NCI-H1092 treated with DMSO at 0.1 percent for 48 hours (cell line): Measurements from ENCODE around the gene CAVIN3.
"Not testable (repeated sequence)": the region's sequence is repeated elsewhere in the genome, so short reads cannot be mapped to it uniquely, and the experiment has no call there.

Source experiments
- DNase-seq: peaks from one replicate; lab custom pipeline; 2025; lab: John Stamatoyannopoulos, UW

CAVIN3 gene

DNA sequence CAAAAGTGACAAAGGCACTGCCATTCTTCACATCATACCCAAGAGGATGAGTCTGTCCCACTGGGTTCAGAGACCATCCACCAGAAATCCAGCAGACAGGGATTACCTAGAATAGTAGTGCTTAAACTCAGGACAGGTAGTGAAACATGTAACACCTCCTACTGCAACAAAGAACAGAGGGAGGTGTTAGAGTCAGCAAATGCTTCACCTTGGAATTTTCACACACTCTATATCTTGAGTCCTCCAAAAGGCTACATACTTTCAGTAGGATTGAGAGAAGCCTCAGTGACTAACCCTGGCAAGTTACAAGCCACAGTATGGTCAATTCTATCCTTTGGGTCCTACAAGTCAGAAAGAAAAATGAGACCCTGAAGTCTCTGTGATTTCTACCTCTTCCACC is 6.0 kb upstream of the CAVIN3 start:
- DNase-seq, result no peak

DNA sequence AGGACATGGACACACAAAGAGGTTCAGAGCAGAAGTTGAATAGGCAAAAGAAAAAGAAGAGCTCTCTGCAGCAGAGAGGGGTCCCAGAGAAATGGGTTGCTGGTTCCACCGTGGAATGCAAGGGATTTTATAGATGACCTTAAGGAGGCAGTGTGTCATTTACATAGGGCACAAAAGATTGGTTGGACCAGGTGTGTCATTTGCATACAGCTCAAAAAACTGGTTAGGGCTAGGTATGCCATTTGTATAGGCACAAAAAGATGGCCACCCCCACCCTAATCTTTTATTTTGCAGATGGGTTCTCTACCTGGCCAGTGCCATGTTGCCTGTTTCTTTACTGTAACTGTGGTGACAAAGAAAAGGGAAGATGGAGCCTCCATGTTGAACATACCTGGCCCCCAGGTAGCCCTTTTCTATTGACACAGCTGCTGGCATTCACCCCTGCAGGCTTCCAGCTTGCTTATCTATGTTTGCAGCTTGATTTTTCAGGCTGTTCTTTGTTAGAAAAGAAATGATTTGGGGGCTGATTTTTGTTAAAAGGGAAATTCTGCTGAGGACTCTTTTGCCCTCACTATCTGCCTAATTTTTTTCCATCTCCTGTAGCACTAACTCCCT is 3.1 kb upstream of the CAVIN3 start:
- no peak for DNase-seq

DNA sequence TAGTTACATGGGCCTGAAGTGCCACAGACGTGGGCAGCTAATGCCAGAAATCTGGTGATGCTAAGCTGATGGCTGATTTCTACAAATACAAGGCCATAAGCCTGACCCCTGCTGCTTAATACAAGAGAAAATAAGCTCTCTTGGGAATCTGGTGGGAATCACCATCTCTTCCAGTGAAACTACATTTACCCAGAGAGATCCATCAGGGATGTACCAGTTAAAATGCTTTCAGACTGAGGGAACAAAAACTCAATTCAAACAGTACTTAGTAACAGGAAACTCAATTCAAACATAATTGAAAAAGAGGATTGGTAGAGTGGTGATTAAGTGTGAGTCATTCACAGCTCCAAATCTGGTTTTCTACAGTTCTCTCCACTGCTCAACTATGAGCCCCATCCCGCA is 1.7 kb upstream of the CAVIN3 start:
- DNase-seq, result no peak

DNA sequence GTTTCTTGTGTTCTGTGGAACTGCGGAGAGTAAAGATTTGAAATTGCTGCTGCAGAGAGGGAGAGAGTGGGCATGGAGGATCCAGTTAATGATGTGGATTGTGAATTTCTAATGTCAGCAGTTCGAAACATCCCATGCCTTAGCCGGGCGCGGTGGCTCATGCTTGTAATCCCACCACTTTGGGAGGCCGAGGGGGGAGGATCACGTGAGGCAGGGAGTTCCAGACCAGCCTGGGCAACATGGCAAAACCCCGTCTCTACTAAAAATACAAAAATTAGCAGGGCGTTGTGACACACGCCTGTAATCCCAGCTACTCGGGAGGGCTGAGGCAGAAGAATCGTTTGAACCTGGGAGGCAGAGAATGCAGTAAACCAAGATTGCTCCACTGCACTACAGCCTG is 1.1 kb upstream of the CAVIN3 start:
- no peak for DNase-seq

DNA sequence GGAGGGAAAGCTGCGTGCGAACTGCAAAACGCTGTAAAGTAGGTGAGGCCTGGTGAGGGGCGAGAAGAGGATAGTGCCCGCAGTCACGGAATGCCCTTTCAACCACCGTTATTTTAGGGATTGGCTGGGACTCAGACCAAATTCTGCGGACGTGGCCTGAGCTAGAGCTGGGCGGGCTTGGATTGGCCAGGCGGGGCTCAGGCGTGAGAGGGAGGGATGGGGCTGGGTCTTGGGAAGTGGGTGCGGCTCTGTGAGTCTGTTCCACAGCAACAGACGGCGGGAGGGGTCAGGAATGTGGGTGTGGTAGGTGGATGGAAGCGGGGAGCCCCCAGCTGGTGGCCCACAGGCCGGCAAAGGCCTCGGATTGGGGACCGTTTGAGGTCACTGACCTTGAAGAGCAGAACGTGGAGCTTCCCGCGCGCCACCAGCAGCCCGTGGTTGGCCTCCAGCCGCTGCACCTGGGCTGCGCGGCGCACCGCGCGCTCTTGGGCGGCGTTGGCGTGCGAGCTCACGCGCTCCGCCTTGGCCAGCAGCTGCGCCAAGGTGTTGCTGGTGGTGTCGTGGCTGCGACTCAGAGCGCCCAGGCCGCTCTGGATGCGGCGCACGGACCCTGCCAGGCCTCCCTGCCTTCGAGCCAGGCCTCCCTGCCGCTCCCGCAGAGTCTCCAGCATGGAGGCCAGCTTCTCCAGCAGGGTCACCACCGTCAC is 444 bp downstream of the CAVIN3 start:
- DNase-seq, result no peak

- no peak for DNase-seq
These were observed 1.1 kb downstream of the CAVIN3 start for GRCh38 chr11:6319001-6319703.

DNA sequence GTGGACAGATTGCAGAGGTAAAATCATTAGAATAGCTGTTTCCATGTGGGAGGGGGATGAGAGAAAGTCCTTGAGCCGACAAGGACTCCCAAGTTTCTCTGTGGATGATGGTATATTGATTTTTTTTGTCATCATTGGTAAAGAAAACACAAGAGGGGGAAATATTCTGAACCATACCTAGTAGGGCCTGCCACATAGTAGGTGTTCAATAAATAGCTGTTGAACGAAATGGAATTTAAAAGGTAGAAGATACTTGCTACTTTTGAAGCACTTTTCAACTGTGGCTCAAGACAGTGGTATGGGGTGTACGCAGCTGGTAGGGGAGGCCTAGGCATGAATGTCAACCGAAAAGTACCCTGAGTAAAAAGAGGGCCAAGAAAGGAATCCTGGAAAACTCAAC is 2.1 kb downstream of the CAVIN3 start:
- no peak for DNase-seq

DNA sequence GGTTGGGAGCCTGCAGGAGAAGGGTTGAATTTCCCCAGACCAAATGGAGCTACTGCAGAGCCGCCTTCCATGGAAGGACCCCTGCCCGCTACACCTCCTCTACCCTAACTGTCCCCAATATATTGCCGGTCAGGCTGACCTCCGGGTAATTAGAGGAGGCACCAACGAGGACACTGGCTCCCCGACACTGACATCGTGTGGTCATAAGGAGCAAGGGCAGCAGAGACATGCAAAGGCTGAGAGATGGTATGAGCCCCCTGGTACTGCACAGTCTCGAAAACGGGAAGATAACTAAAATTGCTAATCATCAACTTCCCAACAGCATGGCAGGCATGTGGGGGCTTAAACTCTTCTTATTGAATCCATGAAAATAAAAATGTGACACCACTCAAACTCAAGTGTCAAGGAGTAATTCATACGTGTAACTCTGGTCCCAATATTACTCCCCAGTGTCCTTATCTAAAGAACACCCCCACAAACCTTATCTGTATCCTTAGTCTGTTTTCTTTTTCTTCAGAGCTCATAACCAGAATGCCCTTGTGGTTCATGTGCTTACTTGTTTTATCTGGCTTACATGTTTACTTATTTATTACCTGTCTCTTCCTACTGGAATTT is 4.4 kb downstream of the CAVIN3 start:
- DNase-seq, result peak; percentile 50

- DNase-seq, result no peak
These were observed 8.2 kb downstream of the CAVIN3 start for GRCh38 chr11:6312106-6312505.

- no peak for DNase-seq
These were observed 12.4 kb downstream of the CAVIN3 start for GRCh38 chr11:6307876-6308275.

DNA sequence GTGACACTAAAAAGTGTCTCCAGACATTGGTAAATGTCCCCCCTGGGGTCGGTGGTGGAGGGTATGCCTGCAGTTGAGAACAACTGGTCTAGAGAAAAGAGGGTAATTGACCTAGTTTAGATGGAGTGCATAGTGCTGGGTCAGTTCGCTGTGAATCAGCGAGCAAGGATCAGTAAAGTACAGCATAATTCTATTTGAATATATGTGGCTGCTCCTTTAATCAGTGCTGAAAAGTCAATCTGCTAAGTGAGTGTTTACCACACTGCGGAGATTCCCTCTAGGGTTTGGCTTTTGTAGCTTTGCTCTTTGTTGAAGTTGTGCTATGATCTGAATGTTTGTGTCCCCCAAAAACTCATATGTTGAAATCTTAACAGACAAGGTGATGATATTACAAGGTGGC is 15.0 kb downstream of the CAVIN3 start:
- no peak for DNase-seq

DNA sequence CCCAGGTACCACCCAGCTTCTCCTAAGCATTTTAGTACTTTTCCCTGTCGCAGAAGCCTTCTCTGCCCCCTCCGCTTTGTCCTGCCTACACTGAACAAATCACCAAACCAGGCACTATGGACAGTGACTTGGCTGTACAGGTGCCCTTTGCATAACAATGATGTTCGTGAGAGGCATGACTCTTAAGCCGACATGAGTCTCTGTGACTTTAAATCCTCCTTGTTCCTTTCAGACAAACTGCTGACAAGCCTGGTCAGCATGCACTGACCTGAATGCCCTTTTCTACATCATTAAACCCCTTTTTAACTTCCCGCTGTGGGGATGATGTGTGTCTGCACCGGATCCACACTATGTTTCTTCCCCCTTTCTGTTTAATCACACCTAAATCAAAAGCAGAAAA is 16.6 kb downstream of the CAVIN3 start:
- DNase-seq, result no peak

DNA sequence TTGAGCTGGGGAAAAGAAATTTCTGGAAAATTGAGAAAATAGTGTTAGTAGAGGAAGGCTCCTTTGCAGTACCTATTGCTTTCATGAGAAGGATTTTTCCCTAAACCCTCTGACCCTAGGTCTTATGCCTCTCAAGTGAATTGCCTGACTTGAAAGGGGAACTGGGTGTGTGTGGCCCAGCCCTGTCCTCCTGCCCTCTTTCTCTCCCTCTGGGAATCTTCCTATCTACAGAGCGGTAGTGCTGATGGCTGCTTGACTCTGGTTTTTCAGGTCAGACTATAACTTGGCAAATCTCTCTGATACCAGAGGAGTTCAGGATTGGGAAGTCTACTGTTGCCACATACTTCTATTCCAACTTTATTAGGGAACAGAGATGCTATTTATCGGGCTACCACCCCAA is 19.2 kb downstream of the CAVIN3 start:
- DNase-seq, result no peak

DNA sequence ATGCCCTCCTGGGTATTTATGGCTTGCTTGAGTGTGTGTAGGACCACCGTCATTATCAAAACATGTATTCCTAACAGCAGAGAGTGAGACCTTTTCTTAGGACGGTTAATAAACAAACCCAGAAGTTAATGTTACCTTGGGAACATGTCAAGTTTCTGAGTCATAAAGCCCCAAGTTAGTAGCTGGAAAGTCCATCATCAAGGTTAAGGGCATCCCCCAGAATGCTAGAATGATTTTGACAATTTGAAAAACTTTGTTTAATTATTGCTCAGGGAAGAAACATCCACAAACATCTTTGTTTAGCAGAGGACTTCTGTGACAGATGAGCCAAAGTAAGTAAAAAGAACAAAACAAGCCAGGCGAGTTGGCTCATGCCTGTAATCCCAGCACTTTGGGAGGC is 20.0 kb downstream of the CAVIN3 start:
- no peak for DNase-seq

DNA sequence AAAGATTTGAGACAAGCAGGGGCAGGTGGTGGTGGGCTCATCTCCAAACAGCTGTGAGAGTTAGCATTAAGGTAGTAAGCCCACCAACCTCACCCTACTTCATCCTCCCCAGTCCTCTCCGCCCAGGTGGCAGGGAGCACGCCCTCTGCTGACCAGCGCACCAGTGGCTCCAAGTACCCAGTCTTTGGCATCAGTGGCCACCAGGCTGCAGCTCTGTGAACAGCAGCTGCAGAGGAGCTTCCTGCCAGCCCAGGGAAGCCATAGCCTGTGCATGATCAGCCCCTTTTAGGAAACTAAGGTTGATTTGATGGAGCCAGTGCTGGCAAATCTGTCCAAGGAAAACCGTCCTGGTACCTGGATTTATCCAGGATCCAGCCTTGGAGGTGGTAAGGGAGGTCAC is 21.7 kb downstream of the CAVIN3 start:
- peak; percentile 7 for DNase-seq

DNA sequence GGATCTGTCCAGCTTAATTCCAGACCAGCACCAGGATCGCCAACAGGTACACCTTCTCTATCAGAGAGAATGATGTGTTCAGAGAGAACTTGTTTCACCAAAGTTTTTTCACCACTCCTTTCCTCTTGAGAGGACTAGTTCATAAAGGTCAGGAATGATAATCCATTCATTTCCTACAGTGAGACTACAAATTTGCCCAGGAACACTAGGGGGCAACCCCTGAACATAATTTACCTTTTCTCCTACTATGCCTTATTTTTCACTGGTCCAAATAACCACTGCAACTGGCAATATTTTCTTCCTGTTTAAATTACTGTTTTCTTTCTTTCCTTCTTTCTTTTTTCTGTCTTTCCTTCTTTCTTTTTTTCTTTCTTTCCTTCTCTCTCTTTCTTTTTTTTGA is 22.5 kb downstream of the CAVIN3 start:
- no peak for DNase-seq

DNA sequence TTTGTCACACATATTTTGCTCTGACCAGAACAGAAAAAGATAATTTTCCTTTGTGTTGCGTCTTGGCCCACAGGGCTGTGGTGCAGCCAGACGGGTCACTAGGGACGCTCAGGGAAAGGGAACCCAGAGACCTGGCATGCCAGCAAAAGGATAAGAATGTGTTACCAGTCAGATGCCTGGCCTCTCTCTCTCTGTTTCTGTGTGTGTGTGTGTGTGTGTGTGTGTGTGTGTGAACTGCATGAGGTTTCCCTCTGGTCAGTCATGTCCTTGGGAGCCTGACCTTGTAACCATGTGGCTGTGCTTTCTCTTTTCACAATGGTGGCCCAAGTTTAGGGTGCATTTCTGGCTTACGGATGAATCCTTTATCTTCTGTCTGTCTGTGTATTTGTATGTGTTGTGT is 35.3 kb downstream of the CAVIN3 start:
- DNase-seq, result no peak

DNA sequence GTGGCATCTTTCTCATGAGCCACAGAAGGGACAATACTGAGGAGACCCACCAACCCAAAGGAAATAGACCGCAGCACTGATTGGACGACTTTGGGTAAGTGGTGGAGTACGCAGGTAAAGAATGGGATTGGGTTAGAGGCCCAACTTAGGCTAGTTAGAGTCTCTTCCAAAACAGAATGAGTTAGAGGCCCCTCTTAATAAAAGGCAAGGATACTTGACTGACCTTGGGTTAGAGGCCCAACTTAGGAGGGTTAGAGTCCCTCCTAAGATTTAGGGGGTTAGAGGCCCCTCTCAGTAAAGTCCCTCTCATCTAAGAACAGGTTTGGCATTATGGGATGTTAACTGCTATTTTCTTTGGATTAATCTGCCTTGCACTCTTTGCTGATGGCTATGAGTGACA is 36.1 kb downstream of the CAVIN3 start:
- no peak for DNase-seq

DNA sequence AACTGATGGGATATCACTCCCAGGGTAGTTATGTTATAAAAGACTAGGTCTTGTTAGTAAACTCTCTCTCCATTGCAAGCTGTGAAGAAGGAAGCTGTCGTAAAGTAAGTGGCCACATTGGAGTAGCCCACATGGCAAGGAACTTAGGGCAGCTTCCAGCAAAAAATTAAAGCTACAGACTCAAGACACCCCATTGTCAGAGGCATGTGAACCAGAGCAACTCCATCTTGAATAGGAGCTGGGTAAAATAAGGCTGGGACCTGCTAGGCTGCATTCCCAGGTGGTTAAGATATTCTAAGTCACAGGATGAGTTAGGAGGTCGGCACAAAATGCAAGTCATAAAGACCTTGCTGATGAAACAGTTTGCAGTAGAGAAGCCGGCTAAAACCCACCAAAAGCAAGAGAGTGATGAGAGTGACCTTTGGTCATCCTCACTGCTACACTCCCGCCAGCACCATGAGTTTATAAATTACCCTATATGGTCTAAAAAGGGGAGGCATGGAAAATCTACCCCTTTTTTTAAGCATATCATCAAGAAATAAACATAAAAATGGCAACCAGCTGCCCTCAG is 36.8 kb downstream of the CAVIN3 start:
- no peak for DNase-seq

GRCh38 chr11:6280809-6281208 is 39.5 kb downstream of the CAVIN3 start:
- not testable (repeated sequence) for DNase-seq

DNA sequence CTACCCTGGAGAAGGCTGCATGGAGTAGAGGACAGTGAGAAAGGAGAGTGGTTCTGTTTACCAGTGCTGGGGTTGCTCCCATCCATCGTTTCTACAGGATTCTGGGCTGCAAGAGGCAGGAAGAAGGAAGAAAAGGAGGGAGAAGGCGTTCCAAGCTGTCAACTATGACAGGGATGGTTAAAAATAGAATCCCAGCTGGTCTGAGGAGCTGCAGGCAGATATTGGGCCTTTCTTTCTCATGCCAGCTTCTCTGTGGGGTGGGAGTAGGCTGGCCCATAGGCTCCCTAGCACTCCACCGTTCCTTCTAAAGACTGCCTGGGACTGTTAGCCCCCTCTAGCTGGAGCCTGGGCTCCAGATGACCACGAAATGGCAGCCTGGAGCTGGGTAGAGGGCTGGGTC is 47.1 kb downstream of the CAVIN3 start:
- no peak for DNase-seq

DNA sequence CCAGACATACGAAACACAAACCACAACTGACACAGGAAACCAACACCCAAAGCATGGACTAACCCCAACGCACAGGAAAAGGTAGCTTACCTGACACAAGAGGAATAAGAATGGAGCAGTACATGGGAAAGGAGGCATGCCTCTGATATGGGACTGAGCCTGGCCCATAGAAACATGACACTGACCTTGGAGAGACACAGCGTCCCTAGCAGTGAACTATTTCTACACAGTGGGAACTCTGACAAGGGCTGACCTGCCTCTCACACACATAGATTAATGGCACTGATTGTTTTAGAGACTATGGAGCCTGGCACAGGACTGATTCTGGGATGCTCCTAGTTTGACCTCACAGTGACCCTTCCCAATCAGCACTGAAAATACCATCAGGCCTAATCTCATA is 48.7 kb downstream of the CAVIN3 start:
- no peak for DNase-seq
